Endothelial cell of umbilical vein (primary cell): Measurements from ENCODE around the gene SCAI. TPM values are rescaled to one million over a fixed set of nuclear protein-coding genes. Genes with fewer than 3 reads are reported as not detected.

ENCODE experiments used
- BruUV-seq: library from RNA; stranded (reverse); fragments of 400-500 nt; replicated peaks from 2 replicates; lab custom pipeline; 2021; lab: Mats Ljungman, UMichigan
- CTCF ChIA-PET: fragments of 300-600, 350-600 bp; sonication (Branson Sonifier 250); formaldehyde crosslinking; loops from one replicate; lab custom pipeline; 2021; ENCODE audit warnings: antibody characterized with exemption, inconsistent platforms; lab: Charles Lee
- POLR2A ChIA-PET: fragments of 300-600, 350-600 bp; sonication (Branson Sonifier 250); formaldehyde crosslinking; loops from one replicate; lab custom pipeline; 2021; ENCODE audit warnings: antibody characterized with exemption, inconsistent platforms; lab: Charles Lee
- DNase-seq: peaks from one replicate; pipeline ENCODE4 v3.0.0-alpha.2; 2011; ENCODE audit warnings: low read depth, low spot score
- FAIRE-seq: peaks from 2 replicates; lab custom pipeline; 2011; peaks lifted over from hg19 to GRCh38; lab: Jason Lieb, UNC
- H2AFZ ChIP-seq: 2 replicates; pipeline ENCODE4 v1.6.0; 2012; ENCODE audit warnings: low read depth, low read length, control low read depth, inconsistent platforms
- H3K27ac ChIP-seq: 2 replicates; pipeline ENCODE4 v1.5.1; 2011; ENCODE audit warnings: low read depth, mild to moderate bottlenecking, control low read depth, low read length, moderate library complexity; ENCODE audit not compliant: insufficient read depth
- H3K27me3 ChIP-seq, 2 experiments: 2 replicates each; pipeline versions ENCODE4 v1.6.0 to v1.6.1; 2011; ENCODE audit warnings: low read length in 2 of 2, mixed read lengths in 1 of 2; ENCODE audit not compliant: control insufficient read depth in 2 of 2, insufficient read depth in 2 of 2
- H3K36me3 ChIP-seq, 2 experiments: 2 replicates in 1 of 2; 3 replicates in 1 of 2; pipeline ENCODE4 v1.5.1; 2011; ENCODE audit warnings: low read length in 2 of 2, mild to moderate bottlenecking in 1 of 2, moderate library complexity in 1 of 2; ENCODE audit not compliant: control insufficient read depth in 2 of 2, insufficient read depth in 2 of 2; ENCODE audit errors: extremely low read depth in 1 of 2
- H3K4me1 ChIP-seq: 3 replicates; pipeline ENCODE4 v1.5.1; 2011; ENCODE audit warnings: mild to moderate bottlenecking, low read length; ENCODE audit not compliant: control insufficient read depth, insufficient read depth; ENCODE audit errors: extremely low read depth
- H3K4me2 ChIP-seq: 2 replicates; pipeline ENCODE4 v1.6.1; 2011; ENCODE audit warnings: low read length, control low read depth, mixed read lengths; ENCODE audit not compliant: insufficient read depth
- H3K4me3 ChIP-seq, 3 experiments: fragments of 200-600 bp in 1 of 3; sonication (generic), shearing (Covaris generic) in 1 of 3; replicated peaks in 1 of 3; 2 replicates each; pipeline ENCODE4 v1.5.1; 2011 to 2016; ENCODE audit warnings: control low read depth in 3 of 3, low read length in 3 of 3, mild to moderate bottlenecking in 2 of 3, inconsistent platforms in 1 of 3, low read depth in 1 of 3, moderate library complexity in 1 of 3; ENCODE audit not compliant: insufficient read depth in 1 of 3
- H3K79me2 ChIP-seq: 2 replicates; pipeline ENCODE4 v1.6.0; 2012; ENCODE audit warnings: low read length, inconsistent platforms; ENCODE audit not compliant: control insufficient read depth, insufficient read depth
- H3K9ac ChIP-seq: replicated peaks from 2 replicates; pipeline ENCODE3; 2011; ENCODE audit warnings: low read length, control low read depth; ENCODE audit not compliant: insufficient read depth; ENCODE audit errors: extremely low read depth
- H3K9me1 ChIP-seq: replicated peaks from 3 replicates; pipeline ENCODE4 v1.6.0; 2011; ENCODE audit warnings: mild to moderate bottlenecking, low read length; ENCODE audit not compliant: control insufficient read depth, insufficient read depth; ENCODE audit errors: extremely low read depth
- H3K9me3 ChIP-seq: replicated peaks from 2 replicates; pipeline ENCODE4 v1.5.1; 2012; ENCODE audit warnings: low read length, inconsistent platforms; ENCODE audit not compliant: control insufficient read depth, insufficient read depth
- H4K20me1 ChIP-seq: replicated peaks from 2 replicates; pipeline ENCODE3; 2011; ENCODE audit warnings: mild to moderate bottlenecking, low read length; ENCODE audit not compliant: control insufficient read depth, insufficient read depth; ENCODE audit errors: extremely low read depth
- EZH2 ChIP-seq: IDR thresholded peaks from 2 replicates; pipeline ENCODE4 v1.6.1; 2012; ENCODE audit warnings: borderline replicate concordance, low read depth, mild to moderate bottlenecking, moderate library complexity, low read length, inconsistent platforms; ENCODE audit not compliant: severe bottlenecking
- FOS ChIP-seq: IDR thresholded peaks from 2 replicates; pipeline ENCODE4 v1.6.1; 2011; ENCODE audit warnings: mild to moderate bottlenecking, low read length, moderate library complexity, borderline replicate concordance; ENCODE audit not compliant: insufficient read depth
- GATA2 ChIP-seq: IDR thresholded peaks from 2 replicates; pipeline ENCODE4 v1.7.0; 2011; ENCODE audit warnings: low read depth, mild to moderate bottlenecking, moderate library complexity, mixed read lengths, low read length; ENCODE audit not compliant: insufficient read length, insufficient read depth
- JUN ChIP-seq: IDR thresholded peaks from 2 replicates; pipeline ENCODE4 v1.6.1; 2011; ENCODE audit warnings: borderline replicate concordance, low read depth; ENCODE audit not compliant: insufficient read length, insufficient read depth
- MAX ChIP-seq: IDR thresholded peaks from 2 replicates; pipeline ENCODE4 v1.6.1; 2011; ENCODE audit not compliant: insufficient read depth, insufficient read length
- MYC ChIP-seq: IDR thresholded peaks from one replicate; pipeline ENCODE4 v1.6.1; 2011; ENCODE audit warnings: mild to moderate bottlenecking, low read depth, low read length
- POLR2A ChIP-seq: IDR thresholded peaks from 2 replicates; pipeline ENCODE4 v1.6.1; 2012; ENCODE audit warnings: low read depth, mild to moderate bottlenecking, control low read depth, low read length
- POLR2AphosphoS5 ChIP-seq: IDR thresholded peaks from 2 replicates; pipeline ENCODE4 v1.6.1; 2012; ENCODE audit warnings: low read depth, mild to moderate bottlenecking, control low read depth, low read length, moderate library complexity; ENCODE audit not compliant: insufficient read depth
- dilution Hi-C: fragments of 300-500 bp; cut with MboI; formaldehyde crosslinking; loops from one replicate; pipeline ENCODE4 v1.15.0; 2019; ENCODE audit warnings: low sequenced_read_pairs; ENCODE audit not compliant: extremely low pct_ligation_motif_present
- intact Hi-C: fragments of 100-400 bp; cut with micrococcal nuclease; formaldehyde crosslinking; loops from one replicate; pipeline ENCODE4 v1.10.0; 2022
- polyA plus RNA-seq, 4 experiments: library from polyadenylated mRNA; depleted of rRNA in 3 of 4; stranded (reverse) in 3 of 4; unstranded in 1 of 4; fragments of >200 nt; gene quantifications; 2 replicates each; pipeline versions ENCODE4 v1.2.1 to v1.2.3, GENCODE V29; 2011 to 2012; ENCODE audit warnings: missing spikeins in 1 of 4
- total RNA-seq: library from RNA; stranded (reverse); gene quantifications from 2 replicates; pipeline ENCODE4 v1.2.3, GENCODE V29; 2021
- TF ChIP-seq, protein P1 (sequence below), 2 donors: IDR thresholded peaks; 1 replicate in 1 of 2; 2 replicates in 1 of 2; pipeline ENCODE4 v1.5.1; 2011; ENCODE audit warnings: low read length in 2 of 2, mild to moderate bottlenecking in 2 of 2, moderate library complexity in 2 of 2, control low read depth in 1 of 2, inconsistent platforms in 1 of 2, low read depth in 1 of 2; ENCODE audit not compliant: insufficient read depth in 1 of 2; ENCODE audit errors: extremely low read depth in 1 of 2

The SCAI gene
- total and polyA plus RNA-seq, 2 donors (not counting 3 experiments of a cell fraction or from before 2014, with no cell fraction given) = 2.0 to 9.3 TPM

- no peaks in the 10 kb centered on the region for H3K27me3 ChIP-seq
- intact Hi-C loops = no loop called here
- H3K36me3 ChIP-seq = no peaks in the 10 kb centered on the region
- TF ChIP-seq JUN (no peak), GATA2 (no peak), MYC (no peak), POLR2AphosphoS5 (no peak), POLR2A (no peak), MAX (no peak), FOS (no peak), EZH2 (no peak)
- TF ChIP-seq, protein P1, sequence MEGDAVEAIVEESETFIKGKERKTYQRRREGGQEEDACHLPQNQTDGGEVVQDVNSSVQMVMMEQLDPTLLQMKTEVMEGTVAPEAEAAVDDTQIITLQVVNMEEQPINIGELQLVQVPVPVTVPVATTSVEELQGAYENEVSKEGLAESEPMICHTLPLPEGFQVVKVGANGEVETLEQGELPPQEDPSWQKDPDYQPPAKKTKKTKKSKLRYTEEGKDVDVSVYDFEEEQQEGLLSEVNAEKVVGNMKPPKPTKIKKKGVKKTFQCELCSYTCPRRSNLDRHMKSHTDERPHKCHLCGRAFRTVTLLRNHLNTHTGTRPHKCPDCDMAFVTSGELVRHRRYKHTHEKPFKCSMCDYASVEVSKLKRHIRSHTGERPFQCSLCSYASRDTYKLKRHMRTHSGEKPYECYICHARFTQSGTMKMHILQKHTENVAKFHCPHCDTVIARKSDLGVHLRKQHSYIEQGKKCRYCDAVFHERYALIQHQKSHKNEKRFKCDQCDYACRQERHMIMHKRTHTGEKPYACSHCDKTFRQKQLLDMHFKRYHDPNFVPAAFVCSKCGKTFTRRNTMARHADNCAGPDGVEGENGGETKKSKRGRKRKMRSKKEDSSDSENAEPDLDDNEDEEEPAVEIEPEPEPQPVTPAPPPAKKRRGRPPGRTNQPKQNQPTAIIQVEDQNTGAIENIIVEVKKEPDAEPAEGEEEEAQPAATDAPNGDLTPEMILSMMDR (IDR thresholded peaks at IDR 0.05; ENCODE audit: extremely low read depth in 1 of 2, insufficient read depth in 1 of 2, low read depth in 1 of 2, low read length in 2 of 2) = no peak
- no peak overlapping the region for H3K9ac ChIP-seq
- no peak overlapping the region for H3K27ac ChIP-seq
- H2AFZ ChIP-seq = no peak overlapping the region
- dilution Hi-C loops = no loop called here
- ChIA-PET CTCF (no interaction called here), POLR2A (no interaction called here)
- DNase-seq = no peak
- H3K4me1 ChIP-seq = no peaks in the 10 kb centered on the region
- BruUV-seq = no TSS peak
- no peaks in the 10 kb centered on the region for H3K9me3 ChIP-seq
- no peaks in the 10 kb centered on the region for H4K20me1 ChIP-seq
- H3K4me2 ChIP-seq = no peak overlapping the region
- no peak for FAIRE-seq
- H3K4me3 ChIP-seq = no peak overlapping the region
- H3K79me2 ChIP-seq = no peaks in the 10 kb centered on the region
- no peaks in the 10 kb centered on the region for H3K9me1 ChIP-seq
These were observed 43.5 kb downstream of the SCAI start for GRCh38 chr9:125099816-125100215.
